Suprapubic skin (tissue), 4 donors: ENCODE data around the gene SEPTIN12.

Source experiments
- EP300 ChIP-seq: sonication (generic); formaldehyde crosslinking; IDR thresholded peaks from one replicate; pipeline ENCODE4 v1.6.1; 2017; ENCODE audit warnings: antibody characterized with exemption
- POLR2A ChIP-seq, 2 donors: fragments of 450-650 bp; IDR thresholded peaks; one replicate each; pipeline ENCODE4 v1.6.1; 2017; ENCODE audit warnings: antibody characterized with exemption in 2 of 2, mild to moderate bottlenecking in 2 of 2, moderate library complexity in 2 of 2
- POLR2AphosphoS5 ChIP-seq, 3 donors: sonication (generic); formaldehyde crosslinking; IDR thresholded peaks; one replicate each; pipeline ENCODE4 v1.6.1; 2017; ENCODE audit warnings: antibody characterized with exemption in 3 of 3
- TF ChIP-seq, protein P1 (sequence below), 2 donors: fragments of 200-600 bp in 1 of 2; fragments of 450-650 bp in 1 of 2; sonication (generic) in 1 of 2; IDR thresholded peaks; one replicate each; pipeline ENCODE4 v1.5.1; 2016 to 2019; ENCODE audit warnings: antibody characterized with exemption in 2 of 2, mild to moderate bottlenecking in 1 of 2, moderate library complexity in 1 of 2

DNA sequence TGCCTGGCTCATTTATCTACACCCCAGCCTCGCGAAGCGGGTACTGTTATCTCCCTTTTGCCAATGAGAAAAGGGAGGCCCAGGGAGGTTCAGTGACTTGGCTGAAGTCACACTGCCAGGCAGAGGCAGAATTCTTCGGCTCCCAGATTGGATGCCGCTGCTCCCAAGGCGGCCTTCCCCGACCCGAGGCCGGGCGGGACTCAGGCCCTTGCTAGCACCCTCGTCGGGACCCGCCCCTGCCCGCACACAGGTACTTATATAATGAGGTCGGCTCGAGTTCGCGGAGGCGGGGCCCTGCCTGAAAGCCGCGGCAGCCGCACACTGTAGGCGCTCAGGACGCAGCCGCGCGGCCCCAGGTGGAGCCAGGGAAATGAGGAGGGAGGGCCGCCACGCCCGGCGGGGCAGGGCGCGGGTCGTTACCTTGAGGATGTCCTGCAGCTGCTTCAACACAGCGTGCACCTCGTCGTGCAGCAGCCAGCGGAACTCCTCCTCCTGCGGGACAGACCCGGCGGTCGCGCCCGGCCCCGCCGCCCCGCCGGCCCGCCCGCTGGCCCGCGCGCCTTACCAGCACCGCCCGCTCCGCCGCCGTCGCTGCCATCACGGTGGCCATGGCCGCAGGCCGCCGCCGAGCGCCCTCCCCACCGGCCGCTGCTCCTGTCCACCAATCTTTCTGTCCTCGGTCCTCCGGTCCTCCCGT is 14.0 kb upstream of the SEPTIN12 start, which contains the start of gene ROGDI:
- TF ChIP-seq, protein P1, sequence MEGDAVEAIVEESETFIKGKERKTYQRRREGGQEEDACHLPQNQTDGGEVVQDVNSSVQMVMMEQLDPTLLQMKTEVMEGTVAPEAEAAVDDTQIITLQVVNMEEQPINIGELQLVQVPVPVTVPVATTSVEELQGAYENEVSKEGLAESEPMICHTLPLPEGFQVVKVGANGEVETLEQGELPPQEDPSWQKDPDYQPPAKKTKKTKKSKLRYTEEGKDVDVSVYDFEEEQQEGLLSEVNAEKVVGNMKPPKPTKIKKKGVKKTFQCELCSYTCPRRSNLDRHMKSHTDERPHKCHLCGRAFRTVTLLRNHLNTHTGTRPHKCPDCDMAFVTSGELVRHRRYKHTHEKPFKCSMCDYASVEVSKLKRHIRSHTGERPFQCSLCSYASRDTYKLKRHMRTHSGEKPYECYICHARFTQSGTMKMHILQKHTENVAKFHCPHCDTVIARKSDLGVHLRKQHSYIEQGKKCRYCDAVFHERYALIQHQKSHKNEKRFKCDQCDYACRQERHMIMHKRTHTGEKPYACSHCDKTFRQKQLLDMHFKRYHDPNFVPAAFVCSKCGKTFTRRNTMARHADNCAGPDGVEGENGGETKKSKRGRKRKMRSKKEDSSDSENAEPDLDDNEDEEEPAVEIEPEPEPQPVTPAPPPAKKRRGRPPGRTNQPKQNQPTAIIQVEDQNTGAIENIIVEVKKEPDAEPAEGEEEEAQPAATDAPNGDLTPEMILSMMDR (IDR thresholded peaks at IDR 0.05) = no peak
- TF ChIP-seq POLR2A (IDR thresholded peaks at IDR 0.05) = no peak
- TF ChIP-seq EP300 = no peak
- no peak for TF ChIP-seq POLR2AphosphoS5 (IDR thresholded peaks at IDR 0.05)
